ENCODE results near the gene LUC7L3. TPM values are rescaled to one million over a fixed set of nuclear protein-coding genes. Genes with fewer than 3 reads are reported as not detected.
A peak's percentile ranks its signal among the peaks of the same experiment; 100 is the strongest.

Gene LUC7L3
- total and polyA plus RNA-seq, 2 of the 13 experiments (the other 11 are each of a cell fraction or from before 2014, with no cell fraction given), result 108 to 120 TPM

DNA sequence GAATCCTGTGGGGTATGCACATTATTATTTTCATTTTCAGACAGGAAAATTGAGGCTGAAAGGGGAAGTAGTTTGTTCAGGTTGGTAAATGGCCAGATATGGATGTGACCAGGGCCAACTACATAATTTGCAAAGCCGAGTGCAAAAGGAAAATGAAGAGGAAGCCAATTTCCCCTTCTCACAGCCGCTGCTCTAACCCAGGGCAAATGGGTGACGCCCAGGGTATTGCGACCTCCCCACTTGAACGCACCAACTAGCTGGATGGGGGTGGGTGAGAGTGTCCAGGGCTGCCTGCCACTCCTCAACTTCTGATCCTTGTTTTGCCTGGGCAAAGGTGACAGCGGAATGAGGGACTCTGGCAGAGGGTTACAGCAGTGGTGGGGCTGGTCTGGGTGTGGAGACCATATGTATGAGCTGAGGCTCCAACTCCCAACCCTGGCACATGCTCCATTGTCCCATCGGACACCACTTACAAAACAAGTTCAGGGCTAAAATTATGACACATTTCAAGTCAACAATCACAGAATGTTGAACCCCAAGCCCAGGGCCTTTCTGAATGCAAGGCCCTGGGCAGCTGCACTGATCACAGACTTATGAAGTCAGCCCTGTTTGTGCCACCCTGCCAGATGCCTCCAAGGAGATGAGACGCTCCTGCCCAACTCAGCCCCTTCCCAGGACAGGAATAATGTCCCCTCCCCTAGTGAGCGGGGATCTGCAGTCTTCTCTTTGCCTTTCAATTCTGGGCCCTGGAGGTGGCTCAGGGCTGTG lies 46.2 kb downstream of the LUC7L3 start (continued):
- TF ChIP-seq, protein P1, sequence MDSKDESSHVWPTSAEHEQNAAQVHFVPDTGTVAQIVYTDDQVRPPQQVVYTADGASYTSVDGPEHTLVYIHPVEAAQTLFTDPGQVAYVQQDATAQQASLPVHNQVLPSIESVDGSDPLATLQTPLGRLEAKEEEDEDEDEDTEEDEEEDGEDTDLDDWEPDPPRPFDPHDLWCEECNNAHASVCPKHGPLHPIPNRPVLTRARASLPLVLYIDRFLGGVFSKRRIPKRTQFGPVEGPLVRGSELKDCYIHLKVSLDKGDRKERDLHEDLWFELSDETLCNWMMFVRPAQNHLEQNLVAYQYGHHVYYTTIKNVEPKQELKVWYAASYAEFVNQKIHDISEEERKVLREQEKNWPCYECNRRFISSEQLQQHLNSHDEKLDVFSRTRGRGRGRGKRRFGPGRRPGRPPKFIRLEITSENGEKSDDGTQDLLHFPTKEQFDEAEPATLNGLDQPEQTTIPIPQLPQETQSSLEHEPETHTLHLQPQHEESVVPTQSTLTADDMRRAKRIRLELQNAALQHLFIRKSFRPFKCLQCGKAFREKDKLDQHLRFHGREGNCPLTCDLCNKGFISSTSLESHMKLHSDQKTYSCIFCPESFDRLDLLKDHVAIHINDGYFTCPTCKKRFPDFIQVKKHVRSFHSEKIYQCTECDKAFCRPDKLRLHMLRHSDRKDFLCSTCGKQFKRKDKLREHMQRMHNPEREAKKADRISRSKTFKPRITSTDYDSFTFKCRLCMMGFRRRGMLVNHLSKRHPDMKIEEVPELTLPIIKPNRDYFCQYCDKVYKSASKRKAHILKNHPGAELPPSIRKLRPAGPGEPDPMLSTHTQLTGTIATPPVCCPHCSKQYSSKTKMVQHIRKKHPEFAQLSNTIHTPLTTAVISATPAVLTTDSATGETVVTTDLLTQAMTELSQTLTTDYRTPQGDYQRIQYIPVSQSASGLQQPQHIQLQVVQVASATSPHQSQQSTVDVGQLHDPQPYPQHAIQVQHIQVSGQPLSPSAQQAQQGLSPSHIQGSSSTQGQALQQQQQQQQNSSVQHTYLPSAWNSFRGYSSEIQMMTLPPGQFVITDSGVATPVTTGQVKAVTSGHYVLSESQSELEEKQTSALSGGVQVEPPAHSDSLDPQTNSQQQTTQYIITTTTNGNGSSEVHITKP (CRISPR knock-in tag; IDR thresholded peaks at IDR 0.05; ENCODE audit: low read depth), result peak; percentile 70; the same call in 1 of the 2 replicates
- peak; percentile 41; the same call in 1 of the 2 replicates for TF ChIP-seq SALL1 (CRISPR knock-in tag; IDR thresholded peaks at IDR 0.05)
- TF ChIP-seq KLF9 (CRISPR knock-in tag; IDR thresholded peaks at IDR 0.05; ENCODE audit: low read depth), result no peak
- no peak for TF ChIP-seq ZSCAN20 (CRISPR knock-in tag; IDR thresholded peaks at IDR 0.05; ENCODE audit: borderline replicate concordance)
- no peak for TF ChIP-seq ZKSCAN8 (CRISPR knock-in tag; IDR thresholded peaks at IDR 0.05; ENCODE audit: borderline replicate concordance)
- TF ChIP-seq TBX2 (CRISPR knock-in tag; IDR thresholded peaks at IDR 0.05; ENCODE audit: borderline replicate concordance), result peak; percentile 44; the same call in 1 of the 2 replicates
- no peak for TF ChIP-seq E2F5 (CRISPR knock-in tag; conservative IDR thresholded peaks at IDR 0.05)
- no peak for TF ChIP-seq MTF2 (CRISPR knock-in tag; IDR thresholded peaks at IDR 0.05; ENCODE audit: borderline replicate concordance)
- TF ChIP-seq ZNF772 (CRISPR knock-in tag; IDR thresholded peaks at IDR 0.05), result peak; percentile 71; the same call in 1 of the 2 replicates
- TF ChIP-seq ZNF644 (CRISPR knock-in tag; IDR thresholded peaks at IDR 0.05; ENCODE audit: low read depth), result no peak
- TF ChIP-seq RFXAP (CRISPR knock-in tag; IDR thresholded peaks at IDR 0.05; ENCODE audit: borderline replicate concordance), result 0 out of 2 replicates have a peak, but pooled peaks have one; percentile 5
- TF ChIP-seq ZC3H13 (CRISPR knock-in tag; IDR thresholded peaks at IDR 0.05), result no peak
- no peak for TF ChIP-seq ZNF670 (CRISPR knock-in tag; IDR thresholded peaks at IDR 0.05; ENCODE audit: borderline replicate concordance)
- TF ChIP-seq ZSCAN21 (CRISPR knock-in tag; IDR thresholded peaks at IDR 0.05; ENCODE audit: borderline replicate concordance), result no peak
- TF ChIP-seq ZNF570 (CRISPR knock-in tag; IDR thresholded peaks at IDR 0.05; ENCODE audit: borderline replicate concordance), result no peak
- TF ChIP-seq CHD4 (IDR thresholded peaks at IDR 0.05; ENCODE audit: borderline replicate concordance, low read length), result no peak
- TF ChIP-seq ZNF816 (CRISPR knock-in tag; IDR thresholded peaks at IDR 0.05; ENCODE audit: borderline replicate concordance), result no peak
- 0 out of 2 replicates have a peak, but pooled peaks have one; percentile 29 for TF ChIP-seq ZNF788 (CRISPR knock-in tag; IDR thresholded peaks at IDR 0.05; ENCODE audit: borderline replicate concordance)
- no peak for TF ChIP-seq SIN3B (IDR thresholded peaks at IDR 0.05; ENCODE audit: low read length)
- 0 out of 2 replicates have a peak, but pooled peaks have one; percentile 28 for TF ChIP-seq KLF13 (CRISPR knock-in tag; IDR thresholded peaks at IDR 0.05)
- TF ChIP-seq ZNF292 (CRISPR knock-in tag; IDR thresholded peaks at IDR 0.05; ENCODE audit: borderline replicate concordance, low read depth), result 0 out of 2 replicates have a peak, but pooled peaks have one; percentile 29
- TF ChIP-seq TERF1 (CRISPR knock-in tag; IDR thresholded peaks at IDR 0.05), result no peak
- TF ChIP-seq, protein P2, sequence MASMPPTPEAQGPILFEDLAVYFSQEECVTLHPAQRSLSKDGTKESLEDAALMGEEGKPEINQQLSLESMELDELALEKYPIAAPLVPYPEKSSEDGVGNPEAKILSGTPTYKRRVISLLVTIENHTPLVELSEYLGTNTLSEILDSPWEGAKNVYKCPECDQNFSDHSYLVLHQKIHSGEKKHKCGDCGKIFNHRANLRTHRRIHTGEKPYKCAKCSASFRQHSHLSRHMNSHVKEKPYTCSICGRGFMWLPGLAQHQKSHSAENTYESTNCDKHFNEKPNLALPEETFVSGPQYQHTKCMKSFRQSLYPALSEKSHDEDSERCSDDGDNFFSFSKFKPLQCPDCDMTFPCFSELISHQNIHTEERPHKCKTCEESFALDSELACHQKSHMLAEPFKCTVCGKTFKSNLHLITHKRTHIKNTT (CRISPR knock-in tag; IDR thresholded peaks at IDR 0.05), result no peak
